H1 (cell line): ENCODE results near the gene CEBPA. TPM values are rescaled to one million over a fixed set of nuclear protein-coding genes. Genes with fewer than 3 reads are reported as not detected.

ENCODE experiments used
- CTCF ChIA-PET: fragments of 300-600 bp; sonication (Branson Sonifier 250); formaldehyde crosslinking; loops from one replicate; lab custom pipeline; 2021; ENCODE audit not compliant: partially characterized antibody; lab: Charles Lee
- POLR2A ChIA-PET: fragments of 300-600 bp; sonication (Branson Sonifier 250); formaldehyde crosslinking; loops from one replicate; lab custom pipeline; 2021; ENCODE audit warnings: inconsistent platforms; ENCODE audit not compliant: partially characterized antibody; lab: Charles Lee
- DNase-seq, 2 experiments: peaks; one replicate each; pipeline versions ENCODE4 v3.0.0 to v3.0.0-alpha.2; 2010 to 2022; ENCODE audit warnings: low spot score in 2 of 2, low read depth in 1 of 2, mixed read lengths in 1 of 2
- FAIRE-seq: peaks from 2 replicates; lab custom pipeline; 2011; peaks lifted over from hg19 to GRCh38; lab: Jason Lieb, UNC
- H2AFZ ChIP-seq: 2 replicates; pipeline ENCODE4 v1.8.1; 2012; ENCODE audit warnings: low read length, inconsistent platforms
- H2AK5ac ChIP-seq: 2 replicates; pipeline ENCODE4 v1.6.1; 2013; ENCODE audit warnings: low read depth, low read length
- H2BK120ac ChIP-seq: replicated peaks from 2 replicates; pipeline ENCODE3; 2013; ENCODE audit warnings: low read depth, low read length, inconsistent platforms
- H2BK12ac ChIP-seq: 2 replicates; pipeline ENCODE4 v1.6.1; 2013; ENCODE audit warnings: low read depth, low read length
- H2BK15ac ChIP-seq: 2 replicates; pipeline ENCODE4 v1.6.1; 2013; ENCODE audit warnings: low read length
- H2BK20ac ChIP-seq: 2 replicates; pipeline ENCODE4 v1.6.1; 2013; ENCODE audit warnings: low read length
- H2BK5ac ChIP-seq: 2 replicates; pipeline ENCODE4 v1.6.1; 2013; ENCODE audit warnings: low read depth, low read length
- H3K14ac ChIP-seq: 2 replicates; pipeline ENCODE4 v1.6.1; 2013; ENCODE audit warnings: inconsistent platforms; ENCODE audit not compliant: insufficient read length
- H3K18ac ChIP-seq: 2 replicates; pipeline ENCODE4 v1.6.1; 2013; ENCODE audit warnings: low read length; ENCODE audit errors: extremely low read depth
- H3K23ac ChIP-seq: 2 replicates; pipeline ENCODE4 v1.6.1; 2013; ENCODE audit warnings: inconsistent platforms; ENCODE audit not compliant: insufficient read length
- H3K23me2 ChIP-seq: 2 replicates; pipeline ENCODE4 v1.6.1; 2013; ENCODE audit warnings: low read depth, low read length
- H3K27ac ChIP-seq: 2 replicates; pipeline ENCODE4 v1.6.1; 2011; ENCODE audit warnings: low read depth, low read length, inconsistent platforms
- H3K27me3 ChIP-seq, 4 experiments: replicated peaks in 1 of 4; 1 replicate in 1 of 4; 2 replicates in 3 of 4; pipeline versions ENCODE4 v1.6.1 to v1.8.1; 2011 to 2013; ENCODE audit warnings: low read length in 3 of 4, mild to moderate bottlenecking in 3 of 4, inconsistent platforms in 2 of 4, mixed read lengths in 2 of 4, moderate library complexity in 1 of 4; ENCODE audit not compliant: control insufficient read depth in 3 of 4, insufficient read depth in 3 of 4; ENCODE audit errors: extremely low read depth in 1 of 4
- H3K36me3 ChIP-seq, 4 experiments: 2 replicates each; pipeline versions ENCODE4 v1.6.1 to v1.8.1; 2011 to 2013; ENCODE audit warnings: mild to moderate bottlenecking in 4 of 4, low read length in 3 of 4, moderate library complexity in 2 of 4, control low read depth in 1 of 4, inconsistent platforms in 1 of 4; ENCODE audit not compliant: insufficient read depth in 4 of 4, control insufficient read depth in 2 of 4
- H3K4ac ChIP-seq: replicated peaks from 2 replicates; pipeline ENCODE3; 2013; ENCODE audit warnings: low read length, low read depth, mixed read lengths, inconsistent platforms; ENCODE audit not compliant: insufficient read length
- H3K4me1 ChIP-seq, 4 experiments: replicated peaks in 1 of 4; 1 replicate in 1 of 4; 2 replicates in 3 of 4; pipeline versions ENCODE4 v1.6.1 to v1.8.1; 2011 to 2013; ENCODE audit warnings: low read length in 3 of 4, inconsistent platforms in 2 of 4, mixed read lengths in 1 of 4; ENCODE audit not compliant: insufficient read depth in 4 of 4, control insufficient read depth in 3 of 4
- H3K4me2 ChIP-seq, 2 experiments: 2 replicates each; pipeline versions ENCODE4 v1.6.1 to v1.8.1; 2011 to 2013; ENCODE audit warnings: low read depth in 2 of 2, low read length in 2 of 2, control low read depth in 1 of 2, inconsistent platforms in 1 of 2, mild to moderate bottlenecking in 1 of 2; ENCODE audit not compliant: insufficient read depth in 1 of 2
- H3K4me3 ChIP-seq, 4 experiments: fragments of 200-600, 300-600 bp in 1 of 4; sonication (generic), shearing (Covaris generic), sonication (Bioruptor Twin) in 1 of 4; 2 replicates each; pipeline versions ENCODE4 v1.5.1 to v1.8.1; 2011 to 2016; ENCODE audit warnings: low read length in 4 of 4, low read depth in 3 of 4, control low read depth in 2 of 4, inconsistent platforms in 2 of 4, mild to moderate bottlenecking in 2 of 4, mixed read lengths in 1 of 4, moderate library complexity in 1 of 4; ENCODE audit not compliant: insufficient read depth in 2 of 4; ENCODE audit errors: extremely low read depth in 1 of 4
- H3K56ac ChIP-seq: replicated peaks from 2 replicates; pipeline ENCODE3; 2013; ENCODE audit warnings: low read depth, mild to moderate bottlenecking, mixed read lengths, low read length, inconsistent platforms; ENCODE audit not compliant: insufficient read length
- H3K79me1 ChIP-seq: 2 replicates; pipeline ENCODE4 v1.6.1; 2013; ENCODE audit warnings: low read depth, low read length, control low read depth
- H3K79me2 ChIP-seq, 2 experiments: 2 replicates each; pipeline versions ENCODE4 v1.6.1 to v1.8.1; 2012 to 2013; ENCODE audit warnings: low read length in 2 of 2, mild to moderate bottlenecking in 2 of 2, inconsistent platforms in 1 of 2; ENCODE audit not compliant: insufficient read depth in 2 of 2, control insufficient read depth in 1 of 2
- H3K9ac ChIP-seq, 4 experiments: replicated peaks in 1 of 4; 1 replicate in 1 of 4; 2 replicates in 3 of 4; pipeline versions ENCODE4 v1.6.1 to v1.8.1; 2011 to 2013; ENCODE audit warnings: low read depth in 3 of 4, low read length in 3 of 4, control low read depth in 2 of 4, mild to moderate bottlenecking in 2 of 4, moderate library complexity in 2 of 4, inconsistent platforms in 1 of 4; ENCODE audit errors: extremely low read depth in 1 of 4
- H3K9me3 ChIP-seq, 2 experiments: 2 replicates each; pipeline versions ENCODE4 v1.6.1 to v1.8.1; 2012 to 2013; ENCODE audit warnings: mild to moderate bottlenecking in 2 of 2, moderate library complexity in 2 of 2, control low read depth in 1 of 2, inconsistent platforms in 1 of 2, low read depth in 1 of 2, low read length in 1 of 2, mixed read lengths in 1 of 2; ENCODE audit not compliant: insufficient read depth in 2 of 2
- H4K20me1 ChIP-seq, 2 experiments: replicated peaks in 1 of 2; 2 replicates each; pipeline versions ENCODE3 to v1.8.1; 2011 to 2013; ENCODE audit warnings: inconsistent platforms in 2 of 2, low read length in 2 of 2, mild to moderate bottlenecking in 1 of 2; ENCODE audit not compliant: insufficient read depth in 2 of 2, control insufficient read depth in 1 of 2
- H4K5ac ChIP-seq: 2 replicates; pipeline ENCODE4 v1.6.1; 2013; ENCODE audit warnings: low read length, low read depth, mixed read lengths, inconsistent platforms; ENCODE audit not compliant: insufficient read length
- H4K8ac ChIP-seq: 2 replicates; pipeline ENCODE4 v1.8.0; 2013; ENCODE audit warnings: mild to moderate bottlenecking, moderate library complexity, low read length, inconsistent platforms; ENCODE audit not compliant: insufficient read depth; ENCODE audit errors: extremely low read depth
- H4K91ac ChIP-seq: replicated peaks from 2 replicates; pipeline ENCODE3; 2013; ENCODE audit warnings: low read length, mixed read lengths, inconsistent platforms; ENCODE audit not compliant: insufficient read length
- POU5F1 ChIP-seq: IDR thresholded peaks from 2 replicates; pipeline ENCODE4 v1.6.1; 2011; ENCODE audit warnings: low read depth, mild to moderate bottlenecking, low read length, moderate library complexity
- WGBS, 2 experiments: shearing (Covaris generic) in 1 of 2; methylation state at CpG; one replicate each; pipeline versions ENCODE4 v1.1.6 to v1.1.7; 2013 to 2015; ENCODE audit warnings: low lambda C conversion rate in 2 of 2, mixed read lengths in 2 of 2, inconsistent platforms in 1 of 2, low coverage in 1 of 2, missing lambda C conversion rate in 1 of 2; ENCODE audit not compliant: insufficient replicate concordance in 2 of 2, insufficient coverage in 1 of 2, insufficient read length in 1 of 2; ENCODE audit errors: extremely low coverage in 1 of 2, missing lambda C conversion rate in 1 of 2; 5-methylcytosine and 5-hydroxymethylcytosine counted together
- polyA plus RNA-seq, 7 experiments: library from polyadenylated mRNA; depleted of rRNA in 3 of 7; stranded (reverse) in 5 of 7; unstranded in 2 of 7; fragments of >200 nt in 5 of 7; fragments of 200-250 nt in 2 of 7; gene quantifications; 1 replicate in 5 of 7; 2 replicates in 1 of 7; 4 replicates in 1 of 7; pipeline versions ENCODE4 v1.2.1 to v1.2.3, GENCODE V29; 2011 to 2013; ENCODE audit warnings: missing spikeins in 2 of 7, mixed read lengths in 2 of 7
- total RNA-seq: library from RNA; stranded (reverse); fragmentation: NEBNext Ultra II Directional; extraction: Animal tissue kit (Norgen Biotek cat#: 25700); gene quantifications from 2 replicates; pipeline ENCODE4 v1.2.1, GENCODE V29; 2021

CEBPA gene
- total and polyA plus RNA-seq, 2 of the 8 experiments (the other 6 are each of a cell fraction or from before 2014, with no cell fraction given) = 2.0 to 2.7 TPM

GRCh38 chr19:33329060-33329459 is 26.7 kb upstream of the CEBPA start:
- Histone ChIP-seq H3K36me3 (no peaks in the 10 kb centered on the region), H3K9ac (no peak overlapping the region), H2AK5ac (no peak overlapping the region), H2BK5ac (no peak overlapping the region), H3K23me2 (no peaks in the 10 kb centered on the region), H4K5ac (no peak overlapping the region)
- no peak for DNase-seq
- TF ChIP-seq POU5F1 = no peak
- TF ChIP-seq, all 59 proteins: peak for 0
- ChIA-PET CTCF (no interaction called here), POLR2A (interaction anchor here (1.1 to 1.5 kb wide), 2 partner anchors 9 to 10 kb away, joined by 3 to 4 read pairs; no protein-coding TSS in a partner anchor)
- no peak overlapping the region for H3K23ac ChIP-seq
- no peaks in the 10 kb centered on the region for H3K79me1 ChIP-seq
- H3K4me2 ChIP-seq = no peak overlapping the region
- H4K91ac ChIP-seq = no peak overlapping the region
- no peak overlapping the region for H3K27ac ChIP-seq
- H3K9me3 ChIP-seq = no peaks in the 10 kb centered on the region
- no peak overlapping the region for H2BK15ac ChIP-seq
- FAIRE-seq = no peak
- no peak overlapping the region for H3K4ac ChIP-seq
- H3K79me2 ChIP-seq = no peaks in the 10 kb centered on the region
- no peak overlapping the region for H4K8ac ChIP-seq
- no peaks in the 10 kb centered on the region for H3K4me1 ChIP-seq
- H3K56ac ChIP-seq = no peak overlapping the region
- H3K27me3 ChIP-seq = no peaks in the 10 kb centered on the region
- no peak overlapping the region for H3K4me3 ChIP-seq
- H3K14ac ChIP-seq = no peak overlapping the region
- H3K18ac ChIP-seq = no peak overlapping the region
- no peak overlapping the region for H2BK20ac ChIP-seq
- WGBS, 2 experiments = 92% methylated on average over 8 of the region's 8 CpGs; no CpG with 5 or more reads in 1 of the 2 experiments
- H2BK12ac ChIP-seq = no peak overlapping the region
- H4K20me1 ChIP-seq = no peaks in the 10 kb centered on the region
- H2AFZ ChIP-seq = no peak overlapping the region
- H2BK120ac ChIP-seq = no peak overlapping the region
